BE2C (cell line): Measurements from ENCODE around the gene OR10A6.

Experiments
- DNase-seq: peaks from one replicate; pipeline ENCODE4 v3.0.0-alpha.2; 2020
- H3K27me3 ChIP-seq: fragments of 250-450 bp; sonication (Bioruptor Pico); 2 replicates; pipeline ENCODE4 v1.5.1; 2020; ENCODE audit warnings: mild to moderate bottlenecking
- H3K36me3 ChIP-seq: fragments of 250-450 bp; sonication (Bioruptor Pico); 2 replicates; pipeline ENCODE4 v1.5.1; 2020; ENCODE audit warnings: mild to moderate bottlenecking
- H3K4me1 ChIP-seq: fragments of 250-450 bp; sonication (Bioruptor Pico); 2 replicates; pipeline ENCODE4 v1.5.1; 2020
- H3K4me3 ChIP-seq: 2 replicates; pipeline ENCODE4 v1.5.1; 2011; ENCODE audit warnings: low read depth, low read length
- H3K9me3 ChIP-seq: fragments of 250-450 bp; sonication (Bioruptor Pico); 2 replicates; pipeline ENCODE4 v1.5.1; 2020
- TF ChIP-seq, protein P1 (sequence below): IDR thresholded peaks from 2 replicates; pipeline ENCODE4 v1.5.1; 2012; ENCODE audit warnings: mild to moderate bottlenecking, low read depth, low read length

Gene OR10A6

DNA sequence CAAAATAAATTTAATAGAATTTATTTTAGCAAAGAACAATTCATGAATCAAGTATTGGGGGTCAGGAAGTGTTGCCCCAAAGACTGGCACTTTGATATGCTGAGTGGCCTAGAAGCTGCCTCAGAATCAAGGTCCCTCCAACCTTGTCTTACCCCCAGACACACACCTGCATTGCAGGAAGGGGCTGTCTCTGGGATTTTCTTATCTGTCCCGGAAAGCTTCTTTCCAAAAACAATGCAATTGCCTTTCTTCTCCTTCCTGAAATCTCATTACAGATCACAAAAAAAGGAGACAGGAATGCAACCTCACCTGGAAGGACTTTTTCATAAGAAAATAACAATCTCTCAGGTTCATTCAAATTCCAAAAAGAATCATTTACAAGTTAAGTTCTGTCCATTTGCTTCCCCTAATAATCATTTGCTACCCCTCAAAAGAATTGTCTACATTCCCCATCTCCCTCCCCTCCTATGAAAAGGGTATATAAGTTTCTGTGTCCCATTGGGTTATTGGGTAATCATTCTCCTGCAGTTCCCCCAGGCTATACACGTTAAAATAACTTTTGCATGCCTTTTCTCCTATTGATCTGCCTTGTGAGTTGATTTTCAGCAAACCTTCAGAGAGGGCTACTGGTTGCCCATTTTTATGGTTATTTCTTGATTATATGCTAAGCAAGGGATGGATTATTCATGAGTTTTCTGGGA, 21.3 kb downstream of the OR10A6 start:
- no peaks in the 10 kb centered on the region for H3K4me1 ChIP-seq
- TF ChIP-seq, protein P1, sequence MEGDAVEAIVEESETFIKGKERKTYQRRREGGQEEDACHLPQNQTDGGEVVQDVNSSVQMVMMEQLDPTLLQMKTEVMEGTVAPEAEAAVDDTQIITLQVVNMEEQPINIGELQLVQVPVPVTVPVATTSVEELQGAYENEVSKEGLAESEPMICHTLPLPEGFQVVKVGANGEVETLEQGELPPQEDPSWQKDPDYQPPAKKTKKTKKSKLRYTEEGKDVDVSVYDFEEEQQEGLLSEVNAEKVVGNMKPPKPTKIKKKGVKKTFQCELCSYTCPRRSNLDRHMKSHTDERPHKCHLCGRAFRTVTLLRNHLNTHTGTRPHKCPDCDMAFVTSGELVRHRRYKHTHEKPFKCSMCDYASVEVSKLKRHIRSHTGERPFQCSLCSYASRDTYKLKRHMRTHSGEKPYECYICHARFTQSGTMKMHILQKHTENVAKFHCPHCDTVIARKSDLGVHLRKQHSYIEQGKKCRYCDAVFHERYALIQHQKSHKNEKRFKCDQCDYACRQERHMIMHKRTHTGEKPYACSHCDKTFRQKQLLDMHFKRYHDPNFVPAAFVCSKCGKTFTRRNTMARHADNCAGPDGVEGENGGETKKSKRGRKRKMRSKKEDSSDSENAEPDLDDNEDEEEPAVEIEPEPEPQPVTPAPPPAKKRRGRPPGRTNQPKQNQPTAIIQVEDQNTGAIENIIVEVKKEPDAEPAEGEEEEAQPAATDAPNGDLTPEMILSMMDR: no peak

GRCh38 chr11:7907121-7907520, 23.9 kb downstream of the OR10A6 start:
- H3K4me1 ChIP-seq: no peaks in the 10 kb centered on the region
- no peak overlapping the region for H3K4me3 ChIP-seq
- DNase-seq: no peak
- TF ChIP-seq, protein P1: no peak
- no peaks in the 10 kb centered on the region for H3K9me3 ChIP-seq
- H3K36me3 ChIP-seq: no peaks in the 10 kb centered on the region
- H3K27me3 ChIP-seq: 0 out of 2 replicates have a peak, but pooled peaks cover 8% of the 10 kb centered on the region

More for the DNA sequence above, 21.3 kb downstream of the OR10A6 start:
- no peaks in the 10 kb centered on the region for H3K36me3 ChIP-seq
- H3K4me3 ChIP-seq: no peak overlapping the region
- H3K9me3 ChIP-seq: no peaks in the 10 kb centered on the region
- H3K27me3 ChIP-seq: 0 out of 2 replicates have a peak, but pooled peaks cover 6% of the 10 kb centered on the region
- no peak for DNase-seq

DNA sequence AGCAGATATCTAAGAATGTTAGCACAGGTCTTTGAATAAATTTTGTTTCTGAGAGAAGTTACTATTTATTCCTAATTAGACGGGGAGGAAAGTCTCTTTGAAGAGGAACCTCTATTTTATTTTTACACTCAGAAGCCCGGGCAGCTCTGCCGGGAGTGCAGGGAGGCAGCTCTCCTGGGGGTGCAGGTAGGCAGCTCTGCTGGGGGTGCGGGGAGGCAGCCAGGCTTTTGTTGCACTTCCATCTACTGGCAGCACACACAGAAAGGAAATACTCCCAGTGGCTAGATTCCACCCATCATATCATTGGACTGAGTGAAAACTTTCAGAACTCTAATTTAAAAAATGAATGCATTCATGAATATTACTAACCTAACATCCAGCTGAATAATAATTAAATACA, 24.6 kb downstream of the OR10A6 start:
- TF ChIP-seq, protein P1: no peak
- Histone ChIP-seq H3K4me1 (no peaks in the 10 kb centered on the region), H3K4me3 (no peak overlapping the region), H3K36me3 (no peaks in the 10 kb centered on the region), H3K9me3 (no peaks in the 10 kb centered on the region), H3K27me3 (0 out of 2 replicates have a peak, but pooled peaks cover 8% of the 10 kb centered on the region)
- DNase-seq: no peak

GRCh38 chr11:7905961-7906429, 25.1 kb downstream of the OR10A6 start:
- no peaks in the 10 kb centered on the region for H3K4me1 ChIP-seq
- no peak overlapping the region for H3K4me3 ChIP-seq
- H3K27me3 ChIP-seq: 0 out of 2 replicates have a peak, but pooled peaks cover 8% of the 10 kb centered on the region
- H3K9me3 ChIP-seq: no peaks in the 10 kb centered on the region
- TF ChIP-seq, protein P1: no peak
- no peaks in the 10 kb centered on the region for H3K36me3 ChIP-seq
- no peak for DNase-seq

DNA sequence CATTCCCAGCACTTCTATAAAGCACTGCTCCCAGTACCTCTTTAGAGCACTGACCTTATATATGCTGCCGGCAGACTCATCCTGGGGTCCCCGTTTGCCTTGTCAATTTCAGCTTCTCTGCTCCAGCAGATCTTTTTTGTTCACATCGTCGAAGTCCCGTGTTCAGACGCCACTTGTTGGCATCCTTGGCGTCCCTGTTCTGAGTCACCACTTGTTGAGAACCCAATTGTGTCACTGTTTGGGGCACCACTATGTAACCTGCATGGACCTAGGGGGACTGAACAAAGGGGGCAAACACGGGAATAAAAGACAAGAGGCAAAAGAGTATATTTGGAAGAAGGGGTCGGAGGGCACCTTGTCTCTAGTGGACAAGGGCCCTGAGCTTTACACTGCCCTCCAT, 25.5 kb downstream of the OR10A6 start:
- no peak overlapping the region for H3K4me3 ChIP-seq
- H3K27me3 ChIP-seq: 0 out of 2 replicates have a peak, but pooled peaks cover 8% of the 10 kb centered on the region
- H3K36me3 ChIP-seq: no peaks in the 10 kb centered on the region
- no peak for DNase-seq
- no peaks in the 10 kb centered on the region for H3K4me1 ChIP-seq
- H3K9me3 ChIP-seq: no peaks in the 10 kb centered on the region
- TF ChIP-seq, protein P1: no peak

- TF ChIP-seq, protein P1: no peak
- Histone ChIP-seq H3K4me3 (no peak overlapping the region), H3K36me3 (no peaks in the 10 kb centered on the region), H3K9me3 (no peaks in the 10 kb centered on the region), H3K4me1 (no peaks in the 10 kb centered on the region), H3K27me3 (0 out of 2 replicates have a peak, but pooled peaks cover 8% of the 10 kb centered on the region)
- DNase-seq: no peak
Observed at GRCh38 chr11:7904917-7905316, 26.2 kb downstream of the OR10A6 start.
